Psoas muscle (tissue), 8 donors: ENCODE data around the gene DAAM2. TPM values are rescaled to one million over a fixed set of nuclear protein-coding genes. Genes with fewer than 3 reads are reported as not detected.

Experiments
- ATAC-seq, 4 donors: fragments of 200-7000 bp; cut with Tn5 transposase; one replicate each; pipeline ENCODE4 v1.9.1; 2020; ENCODE audit warnings: moderate library complexity in 3 of 4, mild to moderate bottlenecking in 2 of 4
- DNase-seq, 2 donors: peaks; one replicate each; pipeline ENCODE4 v3.0.0-alpha.2; 2020
- H3K27ac ChIP-seq: fragments of 200-600 bp; one replicate; pipeline ENCODE4 v1.8.0; 2022
- H3K27me3 ChIP-seq, 3 donors: fragments of 200-600 bp in 1 of 3; one replicate each; pipeline versions ENCODE4 v1.6.1 to v1.8.0; 2013 to 2022; ENCODE audit warnings: low read length in 2 of 3, mild to moderate bottlenecking in 2 of 3, moderate library complexity in 1 of 3; ENCODE audit not compliant: insufficient read depth in 3 of 3
- H3K36me3 ChIP-seq, 2 donors: fragments of 200-600 bp in 1 of 2; one replicate each; pipeline versions ENCODE4 v1.6.1 to v1.8.0; 2013 to 2022; ENCODE audit warnings: low read depth in 1 of 2, mild to moderate bottlenecking in 1 of 2, moderate library complexity in 1 of 2; ENCODE audit not compliant: insufficient read depth in 1 of 2
- H3K4me1 ChIP-seq: fragments of 200-600 bp; one replicate; pipeline ENCODE4 v1.8.0; 2022
- H3K4me3 ChIP-seq: fragments of 200-600 bp; one replicate; pipeline ENCODE4 v1.8.0; 2022; ENCODE audit warnings: mild to moderate bottlenecking
- H3K9me3 ChIP-seq: fragments of 200-600 bp; one replicate; pipeline ENCODE4 v1.8.0; 2022
- CTCF ChIP-seq: fragments of 200-600 bp; IDR thresholded peaks from one replicate; pipeline ENCODE4 v1.8.0; 2022; ENCODE audit warnings: antibody characterized with exemption
- WGBS, 3 donors: extraction: QIAGEN DNeasy Blood & Tissue Kit; methylation state at CpG; one replicate each; pipeline versions ENCODE4 v1.1.6 to v1.1.7; 2013; 5-methylcytosine and 5-hydroxymethylcytosine counted together
- intact Hi-C, 2 donors: fragments of 100-400 bp; cut with DNase I; formaldehyde crosslinking; loops; one replicate each; pipeline versions ENCODE4 v1.11.0 to v1.14.2; 2022
- polyA plus RNA-seq, 3 donors: library from polyadenylated mRNA; stranded (reverse); fragments of 200-250 nt; gene quantifications; one replicate each; pipeline ENCODE4 v1.2.3, GENCODE V29; 2013
- total RNA-seq, 4 donors: library from RNA; stranded (reverse); fragmentation: NEBNext Ultra II Directional in 2 of 4; extraction: Animal tissue kit (Norgen Biotek cat#: 25700) in 2 of 4; gene quantifications; one replicate each; pipeline versions ENCODE4 v1.2.1 to v1.2.4, GENCODE V29; 2021 to 2023
- donor health status: healthy with polysubstance abuse.
- donor health status: DM: no; HTN: no; CAD: no; lungs with moderate emphysema.
- donor health status: Bipolar disorder and iron deficiency.
- donor health status: healthy.
- donor health status: DM: yes; HTN: yes; CAD: no.
- donor health status: DM: no; HTN: no; CAD: no.
- donor health status: DM: no; HTN: no; CAD: no.
- donor health status: DM: yes; HTN: yes; CAD: no.

The DAAM2 gene
- total and polyA plus RNA-seq, 7 donors, result 7.0 to 67.1 (median 26.5) TPM

GRCh38 chr6:39777661-39778060, 14.5 kb upstream of the DAAM2 start:
- no peaks in the 10 kb centered on the region for H3K9me3 ChIP-seq
- 14 to 34% (median 16%) methylated on average over 4 of the region's 4 CpGs for WGBS, 3 donors
- H3K27ac ChIP-seq, result peak overlapping the region; percentile 57
- no peak overlapping the region for H3K4me3 ChIP-seq
- H3K4me1 ChIP-seq, result peaks cover 18% of the 10 kb centered on the region
- H3K27me3 ChIP-seq, result no peaks in the 10 kb centered on the region
- no peak for TF ChIP-seq CTCF
- intact Hi-C loops, result loop anchor here in 1 of 2 donors (5.0 kb wide), 1 partner anchor 50 kb away; the partner anchor contains the start of gene KIF6
- no peaks in the 10 kb centered on the region for H3K36me3 ChIP-seq
- peak; percentile 91 to 99 (median 98) for ATAC-seq
- DNase-seq, result peak; percentile 53 to 90

- WGBS, 3 donors, result 40 to 61% (median 54%) methylated on average over 2 of the region's 2 CpGs
- H3K4me3 ChIP-seq, result no peak overlapping the region
- no peak overlapping the region for H3K27ac ChIP-seq
- no peaks in the 10 kb centered on the region for H3K27me3 ChIP-seq
- ATAC-seq (no peak), DNase-seq (no peak)
- no peak for TF ChIP-seq CTCF
- intact Hi-C loops, result loop anchor here in 1 of 2 donors (5.0 kb wide), 1 partner anchor 51 kb away; the partner anchor contains the start of gene KIF6
- H3K9me3 ChIP-seq, result no peaks in the 10 kb centered on the region
- H3K4me1 ChIP-seq, result peaks cover 18% of the 10 kb centered on the region
- H3K36me3 ChIP-seq, result no peaks in the 10 kb centered on the region
These were observed 13.5 kb upstream of the DAAM2 start for GRCh38 chr6:39778581-39779255.

- Histone ChIP-seq H3K36me3 (no peaks in the 10 kb centered on the region), H3K9me3 (no peaks in the 10 kb centered on the region), H3K4me3 (no peak overlapping the region), H3K27me3 (no peaks in the 10 kb centered on the region), H3K27ac (no peak overlapping the region), H3K4me1 (no peaks in the 10 kb centered on the region)
- DNase-seq, result no peak
- ATAC-seq, result no peak
- TF ChIP-seq CTCF, result no peak
- intact Hi-C loops, result no loop called here
- WGBS, 3 donors, result 42 to 51% (median 49%) methylated on average over 2 of the region's 2 CpGs
These were observed 6.9 kb upstream of the DAAM2 start for GRCh38 chr6:39785281-39785680.

GRCh38 chr6:39786649-39787048, 5.5 kb upstream of the DAAM2 start:
- Histone ChIP-seq H3K4me1 (peaks cover 8% of the 10 kb centered on the region), H3K36me3 (no peaks in the 10 kb centered on the region), H3K4me3 (no peak overlapping the region), H3K9me3 (no peaks in the 10 kb centered on the region), H3K27me3 (no peaks in the 10 kb centered on the region), H3K27ac (no peak overlapping the region)
- DNase-seq, result no peak
- ATAC-seq, result no peak
- intact Hi-C loops, result no loop called here
- 90 to 93% (median 90%) methylated on average over 1 of the region's 1 CpG for WGBS, 3 donors
- TF ChIP-seq CTCF, result no peak

- DNase-seq (no peak), ATAC-seq (no peak)
- Histone ChIP-seq H3K9me3 (no peaks in the 10 kb centered on the region), H3K4me1 (peaks cover 12% of the 10 kb centered on the region), H3K27me3 (no peaks in the 10 kb centered on the region), H3K27ac (no peak overlapping the region), H3K4me3 (no peak overlapping the region), H3K36me3 (no peaks in the 10 kb centered on the region)
- TF ChIP-seq CTCF, result no peak
- WGBS, 3 donors, result 88 to 89% (median 88%) methylated on average over 8 of the region's 8 CpGs
- intact Hi-C loops, result no loop called here
These were observed 4.9 kb upstream of the DAAM2 start for GRCh38 chr6:39787322-39787721.
